ENCODE results near the gene BST2.

The BST2 gene

DNA sequence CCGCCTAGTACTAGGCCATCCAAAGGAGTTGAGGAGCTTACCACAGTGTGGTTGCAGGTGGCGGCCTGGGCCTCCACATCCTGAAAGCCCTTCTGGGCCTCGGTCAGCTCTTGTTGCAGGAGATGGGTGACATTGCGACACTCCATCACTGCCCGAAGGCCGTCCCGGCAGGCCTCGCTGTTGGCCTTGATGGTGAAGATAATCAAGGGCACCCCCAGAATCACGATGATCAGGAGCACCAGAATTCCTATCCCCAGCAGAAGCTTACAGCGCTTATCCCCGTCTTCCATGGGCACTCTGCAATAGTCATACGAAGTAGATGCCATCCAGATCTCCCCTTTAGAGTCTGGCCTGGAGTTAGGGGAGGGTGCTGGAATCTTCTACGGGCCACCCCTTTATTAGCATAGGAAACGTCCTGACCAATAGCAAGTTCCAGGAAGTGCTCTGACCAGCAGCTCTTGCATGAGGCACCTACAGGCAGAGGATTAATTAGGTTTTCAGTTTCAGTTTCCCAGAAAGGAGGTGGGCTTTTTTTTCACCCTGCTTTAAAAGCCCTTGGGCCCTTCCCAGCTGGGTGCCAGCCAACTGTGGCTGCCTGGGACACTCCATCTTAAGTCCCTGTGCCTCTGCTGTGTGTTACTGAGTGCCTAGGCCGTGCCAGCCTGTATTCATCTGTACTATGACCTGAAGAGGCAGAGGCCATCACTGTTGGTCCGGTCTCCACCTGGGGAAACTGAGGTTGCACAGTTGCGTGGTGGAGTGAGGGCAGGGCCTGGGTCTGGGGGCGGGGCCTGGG is at the start of gene BST2:
Gene BST2, minus strand, starts transcription at position 381 of the 796 bp plus-strand sequence. Its CDS starts 55 bp downstream, at position 326.
- DNase-seq (ENCODE audit: low read depth), result no peak

GRCh38 chr19:17454576-17455071 is 49.2 kb upstream of the BST2 start:
- no peak overlapping the region for H3K4me3 ChIP-seq (ENCODE audit: low read depth, low read length)
- DNase-seq (ENCODE audit: low read depth), result no peak

More for the DNA sequence above, at the start of gene BST2:
- no peak within 1 kb of the TSS for H3K4me3 ChIP-seq (ENCODE audit: low read depth, low read length)

GRCh38 chr19:17451820-17452219 is 46.4 kb upstream of the BST2 start:
- H3K4me3 ChIP-seq (ENCODE audit: low read depth, low read length), result no peak overlapping the region
- no peak for DNase-seq (ENCODE audit: low read depth)

GRCh38 chr19:17450264-17451075 is 45.0 kb upstream of the BST2 start:
- DNase-seq (ENCODE audit: low read depth), result no peak

DNA sequence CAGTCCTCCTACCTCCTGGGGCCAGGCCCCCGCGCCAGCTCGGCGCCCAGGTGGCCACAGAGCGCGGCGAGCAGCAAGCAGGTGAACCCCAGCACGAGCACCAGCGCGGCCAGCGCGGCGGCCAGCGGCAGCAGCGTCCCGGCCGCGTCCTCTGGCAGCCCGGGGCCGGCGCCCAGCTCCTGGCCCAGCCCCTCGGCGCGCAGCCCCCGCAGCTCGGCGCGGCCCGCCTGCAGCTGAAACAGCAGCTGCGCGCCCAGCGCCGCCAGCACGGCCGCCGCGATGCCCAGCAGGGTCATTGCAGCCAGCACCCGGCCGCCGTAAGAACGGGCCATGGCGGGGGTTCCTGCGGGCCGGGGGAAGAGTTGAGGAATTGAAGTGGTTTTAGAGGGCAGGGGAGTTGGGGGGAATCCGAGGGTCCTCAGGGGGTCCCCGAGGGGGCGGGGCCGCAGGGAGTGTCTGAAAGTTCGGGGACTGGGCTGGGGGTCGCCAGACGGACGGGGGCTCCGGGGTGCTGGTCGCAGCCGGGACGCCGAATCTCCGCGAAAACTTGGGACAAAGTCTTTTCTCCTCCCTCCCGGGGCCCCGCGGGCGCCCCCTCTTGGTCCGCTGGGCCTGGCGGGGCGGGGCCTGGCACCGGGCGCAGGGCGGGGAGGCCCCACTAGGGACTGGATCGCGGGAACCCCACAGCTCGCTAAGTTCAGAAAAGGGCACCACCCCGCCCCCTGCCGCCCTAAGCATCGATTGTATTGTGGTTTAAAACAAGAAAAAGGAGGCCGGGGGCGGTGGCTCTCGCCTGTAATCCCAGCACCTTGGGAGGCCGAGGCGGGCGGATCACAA is 42.9 kb upstream of the BST2 start, which contains the start of gene TMEM221:
Gene TMEM221, minus strand, starts transcription at position 538 of the 837 bp plus-strand sequence. Its CDS starts 206 bp downstream, at position 332.
- peak within 1 kb of the TSS; percentile 41 for H3K4me3 ChIP-seq (ENCODE audit: low read depth, low read length)

More at GRCh38 chr19:17450264-17451075, 45.0 kb upstream of the BST2 start:
- no peak overlapping the region for H3K4me3 ChIP-seq (ENCODE audit: low read depth, low read length)

GRCh38 chr19:17447704-17448130 is 42.3 kb upstream of the BST2 start:
- H3K4me3 ChIP-seq (ENCODE audit: low read depth, low read length), result peak overlapping the region; percentile 31
- DNase-seq (ENCODE audit: low read depth), result no peak

More for the DNA sequence above, 42.9 kb upstream of the BST2 start, which contains the start of gene TMEM221:
- no peak for DNase-seq (ENCODE audit: low read depth)

GRCh38 chr19:17445526-17446165 is 40.2 kb upstream of the BST2 start:
- H3K4me3 ChIP-seq (ENCODE audit: low read depth, low read length), result no peak overlapping the region
- no peak for DNase-seq (ENCODE audit: low read depth)

- DNase-seq (ENCODE audit: low read depth), result no peak
- no peak overlapping the region for H3K4me3 ChIP-seq (ENCODE audit: low read depth, low read length)
Observed at GRCh38 chr19:17441241-17442021, 36.0 kb upstream of the BST2 start.

DNA sequence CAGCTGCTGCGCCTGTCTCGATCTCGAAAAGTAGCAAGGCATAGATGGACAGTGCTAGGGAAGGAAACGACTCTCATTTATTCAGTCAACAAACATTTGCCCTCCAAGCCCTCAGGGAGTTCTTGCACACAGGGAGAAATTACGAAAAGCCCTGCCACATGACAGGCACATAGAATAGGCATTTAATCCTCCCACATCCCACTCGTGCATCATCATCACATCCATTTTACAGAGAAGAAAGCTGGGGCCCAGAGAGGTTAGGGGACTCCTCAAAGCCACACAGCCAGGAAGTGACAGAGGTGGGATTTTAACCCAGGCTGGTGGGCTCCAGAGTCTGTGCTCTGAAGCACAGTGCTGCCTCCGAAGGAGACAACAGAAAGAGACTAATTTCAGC is 31.4 kb upstream of the BST2 start:
- no peak for DNase-seq (ENCODE audit: low read depth)
- no peak overlapping the region for H3K4me3 ChIP-seq (ENCODE audit: low read depth, low read length)

DNA sequence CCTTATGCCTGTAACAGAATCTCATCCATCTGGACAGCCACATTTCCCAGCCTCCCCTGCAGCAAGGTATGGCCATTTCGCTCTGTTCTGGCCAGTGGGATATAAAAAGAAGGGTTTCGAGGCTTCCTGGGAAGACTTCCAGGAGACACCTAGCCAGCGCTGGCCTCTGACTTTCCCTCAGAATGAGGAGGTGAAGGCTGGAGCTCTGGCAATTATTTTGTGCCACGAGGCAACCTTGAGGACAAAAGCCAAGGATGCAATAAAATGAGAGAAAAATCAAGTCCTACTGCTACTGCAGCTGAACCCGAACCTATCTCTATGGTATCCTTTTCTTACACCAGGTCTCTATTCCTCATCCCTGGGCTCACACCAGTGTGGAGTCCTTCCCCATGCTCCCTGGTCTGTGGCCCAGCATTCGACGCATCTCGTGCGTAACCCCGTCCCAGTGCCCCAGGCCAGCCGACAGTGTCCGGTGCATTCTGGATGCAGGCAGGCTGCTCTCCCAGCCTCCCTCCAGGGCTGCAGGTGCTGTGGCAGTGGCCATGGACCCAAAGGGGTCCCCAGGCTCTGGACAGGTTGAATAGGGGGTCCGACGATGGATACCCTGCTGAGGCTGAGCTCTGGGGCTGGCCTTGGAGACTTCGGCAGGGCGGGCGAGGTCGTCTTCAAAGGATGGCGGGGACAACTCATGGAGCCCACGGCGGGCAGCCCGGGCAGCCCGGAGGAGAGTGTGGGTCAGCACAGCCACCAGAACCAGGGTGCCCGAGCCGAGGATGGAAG is 30.9 kb upstream of the BST2 start:
- DNase-seq (ENCODE audit: low read depth), result no peak
- no peak overlapping the region for H3K4me3 ChIP-seq (ENCODE audit: low read depth, low read length)

DNA sequence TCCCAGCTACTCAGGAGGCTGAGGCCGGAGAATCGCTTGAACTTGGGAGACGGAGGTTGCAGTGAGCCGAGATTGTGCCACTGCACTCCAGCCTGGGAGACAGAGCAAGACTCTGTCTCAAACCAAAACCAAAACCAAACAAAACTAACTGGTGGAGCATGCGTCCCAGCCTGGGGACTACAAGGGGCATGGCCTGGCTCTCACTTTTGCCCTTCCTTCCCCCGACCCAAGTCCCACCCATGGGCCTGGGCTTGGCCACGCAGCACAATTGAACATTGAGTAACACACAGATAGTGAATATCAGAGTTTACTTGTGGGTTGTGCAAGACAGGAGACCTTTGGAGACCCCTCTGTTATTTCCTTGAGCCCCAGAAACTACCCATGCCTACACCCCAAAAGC is 29.8 kb upstream of the BST2 start:
- DNase-seq (ENCODE audit: low read depth), result no peak
- H3K4me3 ChIP-seq (ENCODE audit: low read depth, low read length), result no peak overlapping the region

GRCh38 chr19:17431417-17431816 is 26.0 kb upstream of the BST2 start:
- no peak for DNase-seq (ENCODE audit: low read depth)
- no peak overlapping the region for H3K4me3 ChIP-seq (ENCODE audit: low read depth, low read length)

GRCh38 chr19:17429641-17430113 is 24.2 kb upstream of the BST2 start:
- DNase-seq (ENCODE audit: low read depth), result no peak
- no peak overlapping the region for H3K4me3 ChIP-seq (ENCODE audit: low read depth, low read length)

DNA sequence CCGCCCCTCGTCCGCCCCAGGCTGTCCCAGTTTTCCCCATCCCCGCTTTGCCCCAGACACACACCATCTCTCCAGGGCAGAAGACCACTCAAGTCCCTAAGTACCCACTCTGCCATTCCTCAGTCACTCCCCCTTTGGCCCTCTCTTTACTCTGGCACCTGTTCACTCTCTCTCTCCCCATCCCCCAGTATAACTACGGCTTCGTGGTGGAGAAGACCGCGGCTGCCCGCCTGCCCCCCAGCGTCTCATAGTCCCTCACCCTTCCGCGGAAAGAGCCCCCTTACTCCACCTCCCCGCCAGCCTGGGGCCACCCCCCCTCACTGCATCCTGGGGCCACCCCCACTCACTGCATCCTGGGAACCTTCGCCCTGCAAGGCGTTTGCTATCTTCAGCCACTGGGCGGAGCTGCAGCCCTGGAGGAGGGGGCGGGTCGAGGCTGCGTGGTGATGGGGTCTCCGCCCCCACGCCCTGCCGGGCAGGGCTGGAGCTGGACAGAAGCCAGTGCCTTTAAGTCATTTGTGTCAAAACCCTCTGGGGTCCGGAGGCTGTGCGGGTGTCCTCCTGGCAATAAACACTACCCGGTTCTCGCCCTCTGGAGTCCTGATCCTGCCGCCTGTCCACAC is 19.4 kb upstream of the BST2 start:
- H3K4me3 ChIP-seq (ENCODE audit: low read depth, low read length), result no peak overlapping the region

DNA sequence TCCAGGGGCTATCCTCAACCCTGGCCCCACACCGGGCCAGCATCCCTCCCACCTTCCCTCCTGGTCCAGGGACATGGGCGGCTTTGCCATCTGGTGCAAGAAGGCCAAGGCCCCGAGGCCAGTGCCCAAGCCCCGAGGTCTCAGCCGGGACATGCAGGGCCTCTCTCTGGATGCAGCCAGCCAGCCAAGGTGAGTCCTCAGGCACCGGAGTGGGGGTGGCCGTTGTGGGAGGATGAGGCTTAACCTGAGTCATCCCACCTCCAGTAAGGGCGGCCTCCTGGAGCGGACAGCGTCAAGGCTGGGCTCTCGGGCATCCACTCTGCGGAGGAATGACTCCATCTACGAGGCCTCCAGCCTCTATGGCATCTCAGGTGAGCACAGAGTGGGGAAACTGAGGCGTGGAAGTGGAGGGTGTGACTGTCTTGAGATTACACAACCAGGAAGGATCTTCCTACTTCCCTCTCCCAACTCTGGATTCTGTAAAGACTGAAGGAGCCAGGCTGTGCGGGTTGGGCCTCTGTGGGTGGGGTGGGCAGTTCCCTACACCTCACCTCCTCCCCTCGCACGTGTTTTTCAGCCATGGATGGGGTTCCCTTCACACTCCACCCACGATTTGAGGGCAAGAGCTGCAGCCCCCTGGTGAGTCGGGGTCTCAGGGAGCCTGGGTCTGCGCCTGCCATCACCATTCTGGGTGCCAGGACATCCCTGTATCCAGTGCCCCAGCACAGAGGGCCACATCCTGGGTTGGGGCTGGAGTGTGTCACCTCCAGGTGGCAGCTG is 18.2 kb upstream of the BST2 start:
- no peak for DNase-seq (ENCODE audit: low read depth)
- H3K4me3 ChIP-seq (ENCODE audit: low read depth, low read length), result no peak overlapping the region

More for the DNA sequence above, 19.4 kb upstream of the BST2 start:
- DNase-seq (ENCODE audit: low read depth), result no peak

DNA sequence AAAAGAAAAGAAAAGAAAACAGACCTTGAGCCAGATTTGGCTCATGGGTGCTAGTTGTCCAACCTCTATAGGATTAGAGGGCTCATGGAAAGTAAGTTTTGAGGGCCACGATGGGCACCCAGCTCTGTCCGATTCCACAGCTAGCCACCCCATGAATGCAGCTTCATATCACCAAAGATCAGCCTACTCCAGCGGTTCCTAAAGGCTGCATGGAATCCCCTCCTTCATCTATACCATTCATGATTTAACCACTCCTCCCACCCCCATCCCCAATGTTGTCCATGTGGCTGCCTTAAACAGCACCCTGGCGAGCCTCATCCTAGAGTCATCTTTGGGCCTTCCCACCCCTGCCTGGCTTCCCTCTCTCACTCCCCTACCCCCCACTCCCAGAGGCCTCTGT is 16.5 kb upstream of the BST2 start:
- no peak for DNase-seq (ENCODE audit: low read depth)
- no peak overlapping the region for H3K4me3 ChIP-seq (ENCODE audit: low read depth, low read length)
